Testis (tissue), 3 donors: ENCODE data around the gene C1orf21. TPM values are rescaled to one million over a fixed set of nuclear protein-coding genes. Genes with fewer than 3 reads are reported as not detected.

Experiments
- DNase-seq: peaks from one replicate; pipeline ENCODE4 v3.0.0-alpha.2; 2019
- H3K27ac ChIP-seq, 2 donors: fragments of 200-600 bp; sonication (generic); one replicate each; pipeline ENCODE4 v1.5.1; 2019
- H3K27me3 ChIP-seq: fragments of 200-600 bp; sonication (generic); one replicate; pipeline ENCODE4 v1.5.1; 2019
- H3K36me3 ChIP-seq: fragments of 200-600 bp; sonication (generic); one replicate; pipeline ENCODE4 v1.5.1; 2017; ENCODE audit warnings: low read depth; ENCODE audit errors: missing control alignments
- H3K4me1 ChIP-seq: fragments of 200-600 bp; sonication (generic); one replicate; pipeline ENCODE4 v1.5.1; 2019
- H3K4me3 ChIP-seq, 2 donors: fragments of 200-600 bp; sonication (generic); one replicate each; pipeline ENCODE4 v1.5.1; 2017 to 2019
- H3K9me3 ChIP-seq: fragments of 200-600 bp; sonication (generic); one replicate; pipeline ENCODE4 v1.5.1; 2017
- POLR2A ChIP-seq: fragments of 450-650 bp; IDR thresholded peaks from one replicate; pipeline ENCODE4 v1.6.1; 2017; ENCODE audit warnings: antibody characterized with exemption, mild to moderate bottlenecking, moderate library complexity
- WGBS, 2 donors: methylation state at CpG; one replicate each; pipeline ENCODE4 v1.1.5; 2018; 5-methylcytosine and 5-hydroxymethylcytosine counted together
- intact Hi-C: fragments of 100-400 bp; cut with DNase I; formaldehyde crosslinking; loops from one replicate; pipeline ENCODE4 v1.15.1; 2023; ENCODE audit warnings: low total_unique reads
- polyA plus RNA-seq: library from polyadenylated mRNA; stranded (reverse); fragments of 350-450 nt; fragmentation: Illumina TruSeq; extraction: RNeasy Lipid Tissue Mini Kit (QIAGEN cat#74804); gene quantifications from one replicate; pipeline ENCODE4 v1.2.3, GENCODE V29; 2014; ENCODE audit warnings: low read depth, low replicate concordance; ENCODE audit not compliant: insufficient read depth
- total RNA-seq, 2 donors: library from RNA; depleted of rRNA; stranded (reverse); fragments of >200 nt; gene quantifications; one replicate each; pipeline ENCODE4 v1.2.3, GENCODE V29; 2016
- TF ChIP-seq, protein P1 (sequence below), 3 experiments: fragments of 450-650 bp in 2 of 3; fragments of 200-600 bp in 1 of 3; sonication (generic) in 1 of 3; IDR thresholded peaks; one replicate each; pipeline ENCODE4 v1.5.1; 2016 to 2019; ENCODE audit warnings: antibody characterized with exemption in 3 of 3, mild to moderate bottlenecking in 2 of 3, moderate library complexity in 1 of 3

The C1orf21 gene
- total and polyA plus RNA-seq, 3 donors from 2014 or later, result 13.9 to 17.2 (median 16.0) TPM

- H3K36me3 ChIP-seq, result no peaks in the 10 kb centered on the region
- H3K4me1 ChIP-seq, result no peaks in the 10 kb centered on the region
- H3K4me3 ChIP-seq, result no peak overlapping the region
- TF ChIP-seq, protein P1, sequence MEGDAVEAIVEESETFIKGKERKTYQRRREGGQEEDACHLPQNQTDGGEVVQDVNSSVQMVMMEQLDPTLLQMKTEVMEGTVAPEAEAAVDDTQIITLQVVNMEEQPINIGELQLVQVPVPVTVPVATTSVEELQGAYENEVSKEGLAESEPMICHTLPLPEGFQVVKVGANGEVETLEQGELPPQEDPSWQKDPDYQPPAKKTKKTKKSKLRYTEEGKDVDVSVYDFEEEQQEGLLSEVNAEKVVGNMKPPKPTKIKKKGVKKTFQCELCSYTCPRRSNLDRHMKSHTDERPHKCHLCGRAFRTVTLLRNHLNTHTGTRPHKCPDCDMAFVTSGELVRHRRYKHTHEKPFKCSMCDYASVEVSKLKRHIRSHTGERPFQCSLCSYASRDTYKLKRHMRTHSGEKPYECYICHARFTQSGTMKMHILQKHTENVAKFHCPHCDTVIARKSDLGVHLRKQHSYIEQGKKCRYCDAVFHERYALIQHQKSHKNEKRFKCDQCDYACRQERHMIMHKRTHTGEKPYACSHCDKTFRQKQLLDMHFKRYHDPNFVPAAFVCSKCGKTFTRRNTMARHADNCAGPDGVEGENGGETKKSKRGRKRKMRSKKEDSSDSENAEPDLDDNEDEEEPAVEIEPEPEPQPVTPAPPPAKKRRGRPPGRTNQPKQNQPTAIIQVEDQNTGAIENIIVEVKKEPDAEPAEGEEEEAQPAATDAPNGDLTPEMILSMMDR (IDR thresholded peaks at IDR 0.05), result no peak
- TF ChIP-seq POLR2A, result no peak
- WGBS, 2 donors, result 100% methylated on average over 1 of the region's 1 CpG
- DNase-seq, result no peak
- H3K27me3 ChIP-seq, result no peaks in the 10 kb centered on the region
- no peak overlapping the region for H3K27ac ChIP-seq
- H3K9me3 ChIP-seq, result no peaks in the 10 kb centered on the region
- intact Hi-C loops, result no loop called here
Observed at GRCh38 chr1:184552446-184552845, 165.6 kb downstream of the C1orf21 start.

GRCh38 chr1:184553845-184554244, 167.0 kb downstream of the C1orf21 start:
- intact Hi-C loops, result no loop called here
- no peak overlapping the region for H3K27ac ChIP-seq
- 75 to 84% methylated on average over 2 of the region's 2 CpGs for WGBS, 2 donors
- no peak for TF ChIP-seq POLR2A
- TF ChIP-seq, protein P1 (IDR thresholded peaks at IDR 0.05), result no peak
- no peaks in the 10 kb centered on the region for H3K9me3 ChIP-seq
- no peaks in the 10 kb centered on the region for H3K4me1 ChIP-seq
- no peaks in the 10 kb centered on the region for H3K36me3 ChIP-seq
- no peak overlapping the region for H3K4me3 ChIP-seq
- DNase-seq, result no peak
- H3K27me3 ChIP-seq, result no peaks in the 10 kb centered on the region

- Histone ChIP-seq H3K4me1 (no peaks in the 10 kb centered on the region), H3K27me3 (no peaks in the 10 kb centered on the region), H3K9me3 (no peaks in the 10 kb centered on the region), H3K27ac (no peak overlapping the region), H3K36me3 (no peaks in the 10 kb centered on the region), H3K4me3 (no peak overlapping the region)
- DNase-seq, result no peak
- 84 to 89% methylated on average over 7 of the region's 7 CpGs for WGBS, 2 donors
- intact Hi-C loops, result no loop called here
- TF ChIP-seq, protein P1 (IDR thresholded peaks at IDR 0.05), result no peak
- no peak for TF ChIP-seq POLR2A
Observed at GRCh38 chr1:184555665-184556641, 169.1 kb downstream of the C1orf21 start.

- H3K27me3 ChIP-seq, result no peaks in the 10 kb centered on the region
- no peak for TF ChIP-seq POLR2A
- TF ChIP-seq, protein P1 (IDR thresholded peaks at IDR 0.05), result no peak
- no peak overlapping the region for H3K27ac ChIP-seq
- intact Hi-C loops, result no loop called here
- 76 to 79% methylated on average over 2 of the region's 2 CpGs for WGBS, 2 donors
- H3K4me1 ChIP-seq, result peaks cover 2% of the 10 kb centered on the region
- H3K36me3 ChIP-seq, result no peaks in the 10 kb centered on the region
- H3K4me3 ChIP-seq, result no peak overlapping the region
- no peaks in the 10 kb centered on the region for H3K9me3 ChIP-seq
- DNase-seq, result no peak
Observed at GRCh38 chr1:184556665-184557064, 169.8 kb downstream of the C1orf21 start.
